Ovary (tissue), 3 donors: ENCODE results near the gene WDR18.

Experiments used
- EP300 ChIP-seq: sonication (generic); formaldehyde crosslinking; IDR thresholded peaks from one replicate; pipeline ENCODE4 v1.6.1; 2017; ENCODE audit warnings: antibody characterized with exemption
- POLR2A ChIP-seq: fragments of 450-650 bp; IDR thresholded peaks from one replicate; pipeline ENCODE4 v1.6.1; 2017; ENCODE audit warnings: antibody characterized with exemption, mild to moderate bottlenecking, moderate library complexity
- TF ChIP-seq, protein P1 (sequence below), 3 donors: fragments of 450-650 bp in 2 of 3; fragments of 200-600 bp in 1 of 3; IDR thresholded peaks; one replicate each; pipeline versions ENCODE4 v1.5.1 to v1.8.0; 2016 to 2022; ENCODE audit warnings: antibody characterized with exemption in 3 of 3, mild to moderate bottlenecking in 1 of 3
- donor health status: DM: no; HTN: no; CAD: no.

GRCh38 chr19:1013218-1013617, 29.1 kb downstream of the WDR18 start:
- TF ChIP-seq POLR2A (no peak), EP300 (no peak)
- TF ChIP-seq, protein P1, sequence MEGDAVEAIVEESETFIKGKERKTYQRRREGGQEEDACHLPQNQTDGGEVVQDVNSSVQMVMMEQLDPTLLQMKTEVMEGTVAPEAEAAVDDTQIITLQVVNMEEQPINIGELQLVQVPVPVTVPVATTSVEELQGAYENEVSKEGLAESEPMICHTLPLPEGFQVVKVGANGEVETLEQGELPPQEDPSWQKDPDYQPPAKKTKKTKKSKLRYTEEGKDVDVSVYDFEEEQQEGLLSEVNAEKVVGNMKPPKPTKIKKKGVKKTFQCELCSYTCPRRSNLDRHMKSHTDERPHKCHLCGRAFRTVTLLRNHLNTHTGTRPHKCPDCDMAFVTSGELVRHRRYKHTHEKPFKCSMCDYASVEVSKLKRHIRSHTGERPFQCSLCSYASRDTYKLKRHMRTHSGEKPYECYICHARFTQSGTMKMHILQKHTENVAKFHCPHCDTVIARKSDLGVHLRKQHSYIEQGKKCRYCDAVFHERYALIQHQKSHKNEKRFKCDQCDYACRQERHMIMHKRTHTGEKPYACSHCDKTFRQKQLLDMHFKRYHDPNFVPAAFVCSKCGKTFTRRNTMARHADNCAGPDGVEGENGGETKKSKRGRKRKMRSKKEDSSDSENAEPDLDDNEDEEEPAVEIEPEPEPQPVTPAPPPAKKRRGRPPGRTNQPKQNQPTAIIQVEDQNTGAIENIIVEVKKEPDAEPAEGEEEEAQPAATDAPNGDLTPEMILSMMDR (IDR thresholded peaks at IDR 0.05): no peak
